GM12873 (cell line): ENCODE measurements around the gene C2.

Experiments used
- CTCF ChIP-seq: IDR thresholded peaks from 2 replicates; pipeline ENCODE4 v1.5.1; 2012; ENCODE audit warnings: low read depth, mild to moderate bottlenecking, moderate library complexity, low read length, control low read depth; ENCODE audit not compliant: insufficient read depth; ENCODE audit errors: missing control alignments

The C2 gene

DNA sequence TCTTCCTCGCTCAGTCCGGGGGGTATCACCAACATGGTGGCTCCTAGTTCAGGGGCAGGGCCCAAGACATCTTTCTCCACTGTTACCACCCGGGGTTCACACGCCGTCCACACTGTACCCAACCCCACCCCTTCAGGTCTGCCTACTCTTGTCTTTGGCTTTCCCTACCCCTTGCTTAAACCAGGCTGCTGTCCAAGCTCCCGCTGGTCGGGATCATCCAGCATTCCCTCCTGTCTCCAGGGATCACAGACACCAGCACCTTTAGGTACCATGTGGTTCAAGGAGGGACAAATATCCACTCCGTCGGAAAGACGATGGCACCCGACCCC lies 30.9 kb downstream of the C2 start:
- no peak for TF ChIP-seq CTCF

- TF ChIP-seq CTCF: no peak
These were observed 31.5 kb downstream of the C2 start, which contains the start of the genes NELFE and SKIC2 for GRCh38 chr6:31958741-31959739. NELFE (minus strand) TSS chr6:31958971; CDS start chr6:31958446, 525 bp downstream. SKIC2 (plus strand) TSS chr6:31959175; CDS start chr6:31959193, 18 bp downstream.

- no peak for TF ChIP-seq CTCF
These were observed 34.1 kb downstream of the C2 start for GRCh38 chr6:31961616-31962015.

DNA sequence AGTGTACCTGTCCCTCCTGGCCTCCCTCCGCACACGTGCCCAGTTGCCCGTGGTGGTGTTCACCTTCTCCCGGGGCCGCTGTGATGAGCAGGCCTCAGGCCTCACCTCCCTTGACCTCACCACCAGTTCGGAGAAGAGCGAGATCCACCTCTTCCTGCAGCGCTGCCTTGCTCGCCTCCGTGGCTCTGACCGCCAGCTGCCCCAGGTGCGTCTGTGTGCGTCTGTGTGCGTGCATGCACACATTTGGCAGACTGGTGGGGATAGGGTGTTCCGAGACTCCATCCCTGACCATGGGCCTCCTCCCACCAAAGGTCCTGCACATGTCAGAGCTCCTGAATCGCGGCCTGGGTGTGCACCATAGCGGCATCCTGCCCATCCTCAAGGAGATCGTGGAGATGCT lies 36.4 kb downstream of the C2 start:
- TF ChIP-seq CTCF: no peak

GRCh38 chr6:31965700-31966099 lies 38.2 kb downstream of the C2 start:
- TF ChIP-seq CTCF: no peak

DNA sequence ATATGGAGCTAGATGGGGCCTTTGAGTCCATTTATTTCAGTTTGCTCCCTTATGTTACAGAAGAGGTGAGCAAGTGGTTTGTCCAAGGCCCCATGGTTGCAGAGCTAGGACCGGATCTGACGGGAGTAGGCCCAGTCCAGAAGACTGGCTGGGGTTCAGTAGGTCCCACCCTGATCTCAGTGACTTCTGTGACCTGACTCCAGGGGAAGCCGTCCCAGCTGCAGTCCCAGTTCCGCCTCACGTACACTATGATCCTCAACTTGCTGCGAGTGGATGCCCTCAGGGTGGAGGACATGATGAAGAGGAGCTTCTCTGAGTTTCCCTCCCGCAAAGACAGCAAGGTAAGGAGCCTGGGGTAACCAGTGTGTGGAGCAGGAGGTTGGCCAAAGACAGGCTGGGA lies 39.0 kb downstream of the C2 start:
- TF ChIP-seq CTCF: no peak

GRCh38 chr6:31966997-31967925 lies 39.7 kb downstream of the C2 start:
- TF ChIP-seq CTCF: no peak
